Measurements from ENCODE around the gene COMMD6.
A peak's percentile ranks its signal among the peaks of the same experiment; 100 is the strongest.
"Not testable (repeated sequence)": the region's sequence is repeated elsewhere in the genome, so short reads cannot be mapped to it uniquely, and the experiment has no call there.

Gene COMMD6

GRCh38 chr13:75537401-75538365 lies at the start of gene COMMD6:
TSS of gene COMMD6 (minus strand) at chr13:75537841. CDS start at chr13:75537805, 36 bp downstream.
- DNase-seq (ENCODE audit: low spot score) (peak; percentile 75), FAIRE-seq (peak; percentile 67)

GRCh38 chr13:75585153-75585552 lies 47.5 kb upstream of the COMMD6 start:
- DNase-seq (ENCODE audit: low spot score), result no peak

GRCh38 chr13:75583091-75583490 lies 45.5 kb upstream of the COMMD6 start:
- DNase-seq (ENCODE audit: low spot score), result no peak
- FAIRE-seq, result no peak

More at GRCh38 chr13:75585153-75585552, 47.5 kb upstream of the COMMD6 start:
- FAIRE-seq, result no peak

GRCh38 chr13:75581874-75582640 lies 44.4 kb upstream of the COMMD6 start:
- FAIRE-seq (no peak), DNase-seq (ENCODE audit: low spot score) (no peak)

GRCh38 chr13:75579529-75579928 lies 41.9 kb upstream of the COMMD6 start:
- FAIRE-seq (no peak), DNase-seq (ENCODE audit: low spot score) (no peak)

- DNase-seq (ENCODE audit: low spot score), result no peak
- no peak for FAIRE-seq
These were observed 31.9 kb upstream of the COMMD6 start for GRCh38 chr13:75569576-75569975.

- FAIRE-seq, result peak; percentile 57
- DNase-seq (ENCODE audit: low spot score), result peak; percentile 15
These were observed 29.0 kb upstream of the COMMD6 start for GRCh38 chr13:75566658-75567057.

GRCh38 chr13:75558145-75558840 lies 20.7 kb upstream of the COMMD6 start:
- FAIRE-seq, result peak; percentile 31
- peak; percentile 39 for DNase-seq (ENCODE audit: low spot score)

- DNase-seq (ENCODE audit: low spot score) (no peak), FAIRE-seq (no peak)
These were observed 19.3 kb upstream of the COMMD6 start for GRCh38 chr13:75556961-75557360.

GRCh38 chr13:75555836-75556235 lies 18.2 kb upstream of the COMMD6 start:
- DNase-seq (ENCODE audit: low spot score), result no peak
- FAIRE-seq, result no peak

GRCh38 chr13:75554981-75555380 lies 17.3 kb upstream of the COMMD6 start:
- FAIRE-seq (no peak), DNase-seq (ENCODE audit: low spot score) (no peak)

GRCh38 chr13:75554464-75554863 lies 16.8 kb upstream of the COMMD6 start:
- FAIRE-seq, result no peak
- no peak for DNase-seq (ENCODE audit: low spot score)

- DNase-seq (ENCODE audit: low spot score) (peak; percentile 59), FAIRE-seq (peak; percentile 62)
These were observed 12.5 kb upstream of the COMMD6 start for GRCh38 chr13:75550159-75550567.

- DNase-seq (ENCODE audit: low spot score) (peak; percentile 89), FAIRE-seq (peak; percentile 72)
These were observed 11.9 kb upstream of the COMMD6 start, which contains the start of gene UCHL3 for GRCh38 chr13:75549262-75550158. TSS of gene UCHL3 (plus strand) at chr13:75549791. CDS start at chr13:75549821, 30 bp downstream.

- DNase-seq (ENCODE audit: low spot score), result no peak
These were observed 10.3 kb upstream of the COMMD6 start for GRCh38 chr13:75547917-75548316.

GRCh38 chr13:75545386-75545785 lies 7.7 kb upstream of the COMMD6 start:
- not testable (repeated sequence) for DNase-seq (ENCODE audit: low spot score); FAIRE-seq

More at GRCh38 chr13:75547917-75548316, 10.3 kb upstream of the COMMD6 start:
- no peak for FAIRE-seq

GRCh38 chr13:75544681-75545330 lies 7.2 kb upstream of the COMMD6 start:
- no peak for DNase-seq (ENCODE audit: low spot score)
- FAIRE-seq, result no peak

- DNase-seq (ENCODE audit: low spot score) (no peak), FAIRE-seq (no peak)
These were observed 4.3 kb upstream of the COMMD6 start for GRCh38 chr13:75541961-75542360.

- DNase-seq (ENCODE audit: low spot score) (no peak), FAIRE-seq (no peak)
These were observed 3.6 kb upstream of the COMMD6 start for GRCh38 chr13:75541287-75541686.

- DNase-seq (ENCODE audit: low spot score) (no peak), FAIRE-seq (peak; percentile 25)
These were observed 3.8 kb downstream of the COMMD6 start for GRCh38 chr13:75533861-75534260.
